Thyroid gland (tissue), 4 donors: Measurements from ENCODE around the gene USP3. TPM values are rescaled to one million over a fixed set of nuclear protein-coding genes. Genes with fewer than 3 reads are reported as not detected.

Experiments used
- DNase-seq, 2 donors: peaks; one replicate each; pipeline ENCODE4 v3.0.0-alpha.2; 2019
- H3K27ac ChIP-seq, 3 donors: fragments of 200-600 bp; sonication (generic); 1 replicate in 2 of 3; 2 replicates in 1 of 3; pipeline ENCODE4 v1.5.1; 2016 to 2019; ENCODE audit warnings: mild to moderate bottlenecking in 1 of 3, moderate library complexity in 1 of 3
- H3K27me3 ChIP-seq: fragments of 200-600 bp; sonication (generic); one replicate; pipeline ENCODE4 v1.5.1; 2019
- H3K36me3 ChIP-seq, 2 donors: fragments of 200-600 bp; sonication (generic); one replicate each; pipeline ENCODE4 v1.5.1; 2016 to 2019
- H3K4me1 ChIP-seq, 2 donors: fragments of 200-600 bp; sonication (generic); one replicate each; pipeline ENCODE4 v1.5.1; 2017 to 2019
- H3K4me3 ChIP-seq, 3 donors: fragments of 200-600 bp; sonication (generic); replicated peaks in 1 of 3; 1 replicate in 2 of 3; 2 replicates in 1 of 3; pipeline ENCODE4 v1.5.1; 2016; ENCODE audit warnings: mild to moderate bottlenecking in 1 of 3
- H3K9me3 ChIP-seq: fragments of 200-600 bp; sonication (generic); one replicate; pipeline ENCODE4 v1.5.1; 2017
- CTCF ChIP-seq, 6 experiments: fragments of 200-600 bp in 3 of 6; fragments of 450-650 bp in 3 of 6; sonication (generic) in 3 of 6; IDR thresholded peaks; one replicate each; pipeline ENCODE4 v1.5.1; 2016 to 2019; ENCODE audit warnings: antibody characterized with exemption in 6 of 6, mild to moderate bottlenecking in 2 of 6, inconsistent platforms in 1 of 6, moderate library complexity in 1 of 6
- POLR2A ChIP-seq, 2 donors: fragments of 450-650 bp; IDR thresholded peaks; one replicate each; pipeline ENCODE4 v1.6.1; 2017; ENCODE audit warnings: antibody characterized with exemption in 2 of 2, mild to moderate bottlenecking in 2 of 2, moderate library complexity in 1 of 2
- WGBS, 2 donors: methylation state at CpG; one replicate each; pipeline ENCODE4 v1.1.5; 2017; 5-methylcytosine and 5-hydroxymethylcytosine counted together
- intact Hi-C: fragments of 100-400 bp; cut with DNase I; formaldehyde crosslinking; loops from one replicate; pipeline ENCODE4 v1.15.1; 2023
- total RNA-seq, 4 donors: library from RNA; depleted of rRNA; stranded (reverse); fragments of >200 nt; gene quantifications; one replicate each; pipeline ENCODE4 v1.2.3, GENCODE V29; 2016

The USP3 gene
- total RNA-seq, 4 donors from 2014 or later = 42.9 to 82.2 (median 53.7) TPM

DNA sequence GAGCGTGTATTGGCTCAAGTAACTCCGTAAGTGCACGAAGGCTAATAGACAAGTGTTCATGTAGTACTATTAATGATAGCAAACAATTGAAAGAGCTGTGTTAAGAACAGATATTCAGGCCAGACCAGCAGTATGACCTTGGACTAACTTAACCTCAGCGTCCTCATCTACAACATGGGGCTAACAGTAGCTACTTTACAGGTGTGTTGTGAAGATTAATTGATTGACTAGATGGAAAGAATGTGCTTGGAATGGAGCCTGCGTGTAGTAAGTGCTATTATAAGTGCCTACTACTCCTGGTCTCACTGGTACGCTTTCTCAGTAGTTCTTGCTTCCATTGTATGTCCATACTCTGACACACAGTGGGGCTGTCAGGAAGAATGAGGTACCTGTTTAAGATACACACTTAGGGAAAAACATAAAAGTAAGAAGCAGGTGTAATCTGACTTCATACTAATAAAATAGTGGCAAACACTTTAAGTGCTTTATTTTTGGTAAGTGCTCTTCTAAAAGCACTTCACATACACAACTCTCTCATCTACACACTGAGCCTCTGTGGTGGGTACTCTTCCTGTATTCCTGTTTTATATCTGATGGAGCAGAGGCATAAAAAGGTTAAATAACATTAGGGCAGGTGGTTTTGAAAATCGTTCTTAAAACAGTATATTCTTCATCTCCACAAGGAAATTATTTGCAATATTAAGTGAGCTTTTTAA lies 68.5 kb downstream of the USP3 start:
- Histone ChIP-seq H3K4me1 (peaks cover 7 to 12% of the 10 kb centered on the region in 2 donors), H3K9me3 (no peaks in the 10 kb centered on the region), H3K36me3 (peaks cover 0 to 2% of the 10 kb centered on the region in 2 donors), H3K27me3 (no peaks in the 10 kb centered on the region), H3K4me3 (no peak overlapping the region), H3K27ac (peak overlapping the region in 2 of 3 donors; percentile 26 to 35)
- intact Hi-C loops = no loop called here
- DNase-seq = no peak
- no peak for TF ChIP-seq POLR2A (IDR thresholded peaks at IDR 0.05)
- no peak for TF ChIP-seq CTCF (IDR thresholded peaks at IDR 0.05)
- WGBS, 2 donors = 60 to 68% methylated on average over 7 of the region's 7 CpGs

DNA sequence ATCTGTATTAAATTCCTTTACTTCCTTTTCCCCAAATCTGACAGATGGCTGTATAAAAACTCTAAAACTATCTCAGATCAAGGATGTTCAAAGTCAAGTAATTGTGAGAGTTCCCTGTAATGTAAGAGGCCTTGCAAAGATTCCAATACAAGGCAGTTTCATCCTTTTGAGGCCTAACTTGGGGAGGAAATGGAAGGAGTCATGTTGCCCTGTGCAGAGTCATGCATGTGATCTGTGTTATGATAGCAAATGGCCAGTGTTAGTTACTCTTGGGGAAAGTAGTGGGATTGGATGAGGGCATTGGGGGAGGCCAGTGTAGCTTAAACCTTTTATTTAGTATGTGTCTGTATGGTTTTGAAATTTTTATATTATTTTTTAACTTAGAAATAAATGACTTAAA lies 69.1 kb downstream of the USP3 start:
- no peaks in the 10 kb centered on the region for H3K9me3 ChIP-seq
- H3K27me3 ChIP-seq = no peaks in the 10 kb centered on the region
- no peaks in the 10 kb centered on the region for H3K36me3 ChIP-seq
- no peak overlapping the region for H3K27ac ChIP-seq
- H3K4me3 ChIP-seq = no peak overlapping the region
- intact Hi-C loops = no loop called here
- H3K4me1 ChIP-seq = peaks cover 7 to 12% of the 10 kb centered on the region in 2 donors
- no peak for TF ChIP-seq CTCF (IDR thresholded peaks at IDR 0.05)
- TF ChIP-seq POLR2A (IDR thresholded peaks at IDR 0.05) = no peak
- no peak for DNase-seq

DNA sequence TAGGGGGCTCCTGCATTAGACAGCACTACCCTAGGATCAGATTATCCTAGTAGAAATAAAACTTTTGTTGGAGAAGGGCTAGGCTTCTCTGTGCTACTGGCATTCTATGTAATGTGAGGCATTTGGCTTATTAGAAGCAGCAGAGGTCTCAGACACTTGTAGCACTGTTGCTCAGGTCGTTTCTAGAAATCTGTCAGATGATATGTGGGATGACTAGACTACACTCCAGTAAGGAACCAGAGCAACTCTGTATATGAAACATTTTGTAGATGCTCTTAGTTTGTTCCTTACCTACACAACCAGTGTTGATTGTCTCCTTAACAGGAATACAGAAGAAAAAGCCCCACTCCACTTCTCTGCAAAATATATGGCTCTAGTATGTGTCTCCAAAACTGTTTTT lies 70.9 kb downstream of the USP3 start:
- no peak for DNase-seq
- H3K9me3 ChIP-seq = no peaks in the 10 kb centered on the region
- H3K4me3 ChIP-seq = no peak overlapping the region
- TF ChIP-seq CTCF (IDR thresholded peaks at IDR 0.05) = no peak
- no peak for TF ChIP-seq POLR2A (IDR thresholded peaks at IDR 0.05)
- intact Hi-C loops = no loop called here
- WGBS, 2 donors = 67 to 68% methylated on average over 1 of the region's 1 CpG
- peaks cover 7 to 12% of the 10 kb centered on the region in 2 donors for H3K4me1 ChIP-seq
- no peaks in the 10 kb centered on the region for H3K36me3 ChIP-seq
- no peak overlapping the region for H3K27ac ChIP-seq
- no peaks in the 10 kb centered on the region for H3K27me3 ChIP-seq

- Histone ChIP-seq H3K4me1 (peaks cover 7 to 12% of the 10 kb centered on the region in 2 donors), H3K4me3 (no peak overlapping the region), H3K36me3 (no peaks in the 10 kb centered on the region), H3K27ac (no peak overlapping the region), H3K9me3 (no peaks in the 10 kb centered on the region), H3K27me3 (no peaks in the 10 kb centered on the region)
- intact Hi-C loops = no loop called here
- WGBS, 2 donors = 81 to 85% methylated on average over 6 of the region's 6 CpGs
- no peak for DNase-seq
- TF ChIP-seq CTCF (IDR thresholded peaks at IDR 0.05) = no peak
- no peak for TF ChIP-seq POLR2A (IDR thresholded peaks at IDR 0.05)
These were observed 72.0 kb downstream of the USP3 start for GRCh38 chr15:63576441-63576840.

DNA sequence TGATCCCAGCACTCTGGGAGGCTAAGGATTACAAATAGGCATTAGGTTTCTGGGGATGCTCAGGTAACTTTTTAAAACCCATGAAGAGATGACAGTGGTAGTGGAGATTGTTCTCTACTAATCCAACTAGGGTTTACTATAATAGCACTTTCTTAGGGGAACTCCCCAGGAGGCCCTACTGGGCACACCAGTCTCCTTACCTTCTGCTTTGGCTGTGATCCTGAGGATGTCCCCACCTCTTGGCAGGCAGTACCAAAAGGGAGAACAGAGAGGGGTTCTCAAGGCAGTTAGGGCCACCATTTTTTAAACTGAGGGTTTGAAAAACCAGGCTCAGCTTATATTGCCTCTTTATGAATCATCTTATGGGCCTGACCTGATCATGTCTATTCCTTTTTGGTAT lies 77.8 kb downstream of the USP3 start:
- H3K36me3 ChIP-seq = no peaks in the 10 kb centered on the region
- no peak overlapping the region for H3K27ac ChIP-seq
- H3K9me3 ChIP-seq = no peaks in the 10 kb centered on the region
- intact Hi-C loops = no loop called here
- DNase-seq = no peak
- no peaks in the 10 kb centered on the region for H3K27me3 ChIP-seq
- no peak for TF ChIP-seq CTCF (IDR thresholded peaks at IDR 0.05)
- TF ChIP-seq POLR2A (IDR thresholded peaks at IDR 0.05) = no peak
- no peaks in the 10 kb centered on the region for H3K4me1 ChIP-seq
- no peak overlapping the region for H3K4me3 ChIP-seq
